ENCODE results near the gene HES3.

HES3 gene

DNA sequence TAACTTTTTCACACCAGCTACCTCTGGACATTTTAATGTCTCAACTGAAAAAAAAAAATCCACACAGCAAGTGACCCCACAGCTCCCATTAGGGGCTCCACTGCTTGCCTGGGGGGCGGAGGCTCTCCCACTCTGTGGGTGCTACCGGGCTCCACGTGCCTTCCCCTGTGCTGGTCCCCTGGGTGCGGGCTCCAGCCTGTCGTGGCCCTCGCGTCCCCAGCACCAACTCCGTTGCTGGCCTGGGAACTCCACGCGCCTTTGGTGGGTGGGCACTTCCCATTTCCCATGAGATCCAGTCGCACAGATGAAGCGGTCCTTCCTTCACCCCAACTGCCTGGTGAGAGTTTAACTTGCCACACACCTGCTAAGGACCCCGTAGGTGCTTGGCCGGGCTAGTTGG, 44.0 kb downstream of the HES3 start:
- Histone ChIP-seq H3K36me3 (ENCODE audit: control insufficient read depth in 1 of 2, insufficient read depth in 2 of 2, low read length in 2 of 2) (peaks cover 4 to 25% of the 10 kb centered on the region in 2 donors), H3K4me3 (ENCODE audit: low read depth in 1 of 2, low read length in 2 of 2) (no peak overlapping the region), H3K9me3 (ENCODE audit: control insufficient read depth in 1 of 2, low read length in 2 of 2) (no peaks in the 10 kb centered on the region), H3K9ac (ENCODE audit: low read depth in 1 of 2, low read length in 2 of 2) (no peak overlapping the region), H3K4me1 (ENCODE audit: control insufficient read depth in 1 of 2, insufficient read depth in 2 of 2, low read length in 2 of 2) (peaks cover under 1 to 3% of the 10 kb centered on the region in 2 donors), H3K27me3 (ENCODE audit: control insufficient read depth in 1 of 2, insufficient read depth in 2 of 2, low read length in 2 of 2) (no peaks in the 10 kb centered on the region), H3K27ac (ENCODE audit: low read depth, low read length) (no peak overlapping the region)

DNA sequence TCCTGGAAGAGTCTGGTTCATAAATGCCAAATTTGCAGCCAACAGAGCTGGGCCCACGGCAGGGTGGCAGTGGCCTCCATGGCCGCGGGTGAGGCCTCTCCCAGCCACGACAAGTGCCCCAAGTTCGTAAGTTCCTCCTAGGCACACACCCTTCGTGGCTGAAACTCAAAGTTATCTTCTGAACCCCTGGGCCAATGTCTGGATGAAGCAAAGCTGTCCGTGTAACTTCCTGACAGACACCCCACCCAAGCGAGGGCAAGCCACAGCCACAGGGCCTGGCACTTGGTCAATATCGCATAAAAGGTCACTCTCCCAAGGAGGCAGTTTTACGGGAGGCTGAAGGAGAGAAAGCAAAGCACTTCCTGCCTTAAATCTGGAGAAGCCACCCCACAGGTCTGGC, 44.7 kb downstream of the HES3 start:
- H3K27me3 ChIP-seq (ENCODE audit: control insufficient read depth in 1 of 2, insufficient read depth in 2 of 2, low read length in 2 of 2) = no peaks in the 10 kb centered on the region
- no peaks in the 10 kb centered on the region for H3K9me3 ChIP-seq (ENCODE audit: control insufficient read depth in 1 of 2, low read length in 2 of 2)
- H3K4me3 ChIP-seq (ENCODE audit: low read depth in 1 of 2, low read length in 2 of 2) = no peak overlapping the region
- H3K9ac ChIP-seq (ENCODE audit: low read depth in 1 of 2, low read length in 2 of 2) = no peak overlapping the region
- H3K36me3 ChIP-seq (ENCODE audit: control insufficient read depth in 1 of 2, insufficient read depth in 2 of 2, low read length in 2 of 2) = peaks cover 4 to 31% of the 10 kb centered on the region in 2 donors
- H3K27ac ChIP-seq (ENCODE audit: low read depth, low read length) = no peak overlapping the region
- H3K4me1 ChIP-seq (ENCODE audit: control insufficient read depth in 1 of 2, insufficient read depth in 2 of 2, low read length in 2 of 2) = no peaks in the 10 kb centered on the region

DNA sequence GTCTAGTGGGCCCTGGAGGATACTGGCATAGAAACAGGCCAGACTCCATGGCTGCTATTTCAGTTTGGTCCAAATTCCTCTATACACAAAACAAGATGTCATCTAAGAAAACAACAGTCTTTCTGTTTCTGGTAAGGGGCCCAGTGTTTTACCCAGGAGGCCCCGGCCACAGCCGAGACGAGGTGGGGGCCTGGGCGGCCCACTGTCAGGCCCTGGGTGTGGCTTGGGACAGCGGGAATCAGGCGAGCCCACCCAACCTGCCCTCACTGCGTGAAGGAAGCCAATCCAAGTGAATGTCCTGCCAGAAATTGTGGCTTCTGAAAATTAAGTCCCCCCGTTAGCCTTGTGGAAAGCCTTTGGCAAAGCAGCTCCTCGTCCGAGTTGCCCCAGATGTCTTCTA, 48.1 kb downstream of the HES3 start:
- Histone ChIP-seq H3K9ac (ENCODE audit: low read depth in 1 of 2, low read length in 2 of 2) (no peak overlapping the region), H3K4me1 (ENCODE audit: control insufficient read depth in 1 of 2, insufficient read depth in 2 of 2, low read length in 2 of 2) (no peaks in the 10 kb centered on the region), H3K27ac (ENCODE audit: low read depth, low read length) (no peak overlapping the region), H3K4me3 (ENCODE audit: low read depth in 1 of 2, low read length in 2 of 2) (no peak overlapping the region), H3K9me3 (ENCODE audit: control insufficient read depth in 1 of 2, low read length in 2 of 2) (no peaks in the 10 kb centered on the region), H3K27me3 (ENCODE audit: control insufficient read depth in 1 of 2, insufficient read depth in 2 of 2, low read length in 2 of 2) (no peaks in the 10 kb centered on the region), H3K36me3 (ENCODE audit: control insufficient read depth in 1 of 2, insufficient read depth in 2 of 2, low read length in 2 of 2) (peaks cover 9 to 42% of the 10 kb centered on the region in 2 donors)

DNA sequence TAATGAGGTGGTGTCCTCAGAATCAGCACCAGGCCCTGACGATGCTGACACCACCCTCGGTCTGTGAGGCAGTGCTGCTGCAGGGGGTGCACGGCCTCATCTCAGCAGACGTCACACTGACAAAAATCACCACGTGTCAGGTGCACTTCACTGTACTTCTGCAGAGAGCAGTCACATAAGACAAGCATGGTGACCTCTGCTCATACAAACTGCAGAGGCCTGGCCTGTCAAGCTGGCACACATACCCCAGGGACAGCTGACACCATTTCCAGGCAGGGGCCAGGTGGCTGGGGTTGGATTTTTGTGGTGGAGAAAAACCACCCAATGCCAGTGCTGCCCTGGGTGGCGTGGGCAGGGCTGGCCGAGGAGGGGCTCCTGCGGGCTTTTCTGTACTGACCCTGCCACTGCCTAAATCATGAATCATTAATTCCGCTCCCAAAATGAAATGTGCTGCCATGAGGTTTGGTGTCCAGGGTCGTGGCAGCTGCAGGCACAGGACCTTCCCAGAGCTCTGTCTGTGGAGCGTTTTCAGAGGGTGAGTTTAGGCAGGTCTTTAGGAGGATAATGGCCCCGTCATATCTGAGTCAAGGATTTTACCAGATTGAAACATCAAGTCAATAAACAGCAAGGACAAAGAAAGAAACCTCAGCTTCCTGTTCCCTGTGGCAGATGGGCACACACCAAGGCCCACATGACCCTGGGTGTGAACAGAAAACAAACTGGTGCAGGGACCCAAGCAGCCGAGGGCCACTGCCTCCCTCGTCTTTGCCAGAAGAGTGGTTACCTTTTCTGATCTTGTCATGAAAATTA, 50.3 kb downstream of the HES3 start:
- Histone ChIP-seq H3K27me3 (ENCODE audit: control insufficient read depth in 1 of 2, insufficient read depth in 2 of 2, low read length in 2 of 2) (no peaks in the 10 kb centered on the region), H3K9me3 (ENCODE audit: control insufficient read depth in 1 of 2, low read length in 2 of 2) (no peaks in the 10 kb centered on the region), H3K9ac (ENCODE audit: low read depth in 1 of 2, low read length in 2 of 2) (no peak overlapping the region), H3K36me3 (ENCODE audit: control insufficient read depth in 1 of 2, insufficient read depth in 2 of 2, low read length in 2 of 2) (peaks cover 11 to 42% of the 10 kb centered on the region in 2 donors), H3K4me1 (ENCODE audit: control insufficient read depth in 1 of 2, insufficient read depth in 2 of 2, low read length in 2 of 2) (no peaks in the 10 kb centered on the region), H3K4me3 (ENCODE audit: low read depth in 1 of 2, low read length in 2 of 2) (no peak overlapping the region), H3K27ac (ENCODE audit: low read depth, low read length) (no peak overlapping the region)

DNA sequence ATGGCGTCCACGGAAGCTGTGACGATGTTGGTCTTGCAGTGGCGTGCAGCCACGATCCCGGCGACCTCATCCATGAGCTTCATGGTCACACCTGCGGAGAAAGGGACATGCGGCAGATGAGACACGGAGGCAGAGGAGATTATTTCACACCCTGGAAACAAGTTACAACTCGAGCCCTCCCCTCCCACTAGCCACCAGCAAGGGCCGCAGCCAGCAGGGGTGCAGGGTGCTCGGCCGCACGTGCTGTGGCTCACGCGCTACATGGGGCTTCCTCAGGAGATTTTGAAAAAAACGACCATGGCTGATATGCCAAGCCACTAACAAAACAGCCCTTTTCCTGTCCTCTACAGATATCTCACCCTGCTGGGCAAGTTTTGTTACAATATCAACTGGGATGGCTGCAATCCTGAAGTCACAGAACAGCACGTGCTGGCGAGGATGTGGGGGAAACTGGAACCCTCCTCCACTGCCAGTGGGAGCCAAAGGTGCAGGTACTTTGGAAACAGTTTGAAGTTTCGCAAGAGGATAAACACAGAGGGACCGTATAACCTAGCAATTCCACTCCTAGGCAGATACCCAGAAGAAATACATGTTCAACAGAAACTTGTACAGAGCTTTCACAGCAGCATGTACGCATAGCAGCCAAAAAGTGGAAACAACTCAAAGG, 51.0 kb downstream of the HES3 start:
- Histone ChIP-seq H3K9me3 (ENCODE audit: control insufficient read depth in 1 of 2, low read length in 2 of 2) (no peaks in the 10 kb centered on the region), H3K27me3 (ENCODE audit: control insufficient read depth in 1 of 2, insufficient read depth in 2 of 2, low read length in 2 of 2) (no peaks in the 10 kb centered on the region), H3K9ac (ENCODE audit: low read depth in 1 of 2, low read length in 2 of 2) (no peak overlapping the region), H3K27ac (ENCODE audit: low read depth, low read length) (no peak overlapping the region), H3K4me3 (ENCODE audit: low read depth in 1 of 2, low read length in 2 of 2) (no peak overlapping the region), H3K4me1 (ENCODE audit: control insufficient read depth in 1 of 2, insufficient read depth in 2 of 2, low read length in 2 of 2) (no peaks in the 10 kb centered on the region), H3K36me3 (ENCODE audit: control insufficient read depth in 1 of 2, insufficient read depth in 2 of 2, low read length in 2 of 2) (peaks cover 18 to 46% of the 10 kb centered on the region in 2 donors)

Measured in duodenal mucosa (tissue), 2 donors.